ENCODE data around the gene DAB2IP. TPM values are rescaled to one million over a fixed set of nuclear protein-coding genes. Genes with fewer than 3 reads are reported as not detected.

Gene DAB2IP
- total RNA-seq = 10 to 100 TPM; 61.8 to 98.0 (median 77.2) TPM

GRCh38 chr9:121651295-121652020 lies at the start of gene DAB2IP:
TSS of gene DAB2IP (plus strand) at chr9:121651634. CDS start at chr9:121651776, 142 bp downstream.
- peak within 1 kb of the TSS; percentile 41 to 66 (median 56) for H3K4me3 ChIP-seq

GRCh38 chr9:121603028-121603427 lies 48.4 kb upstream of the DAB2IP start:
- Histone ChIP-seq H3K9me3 (no peaks in the 10 kb centered on the region), H3K4me1 (peaks cover 44 to 47% (median 46%) of the 10 kb centered on the region in 4 donors), H3K4me3 (no peak overlapping the region), H3K27me3 (peaks cover 0 to 15% (median 9%) of the 10 kb centered on the region in 4 donors), H3K27ac (no peak overlapping the region), H3K36me3 (no peaks in the 10 kb centered on the region)
- DNase-seq = no peak
- ATAC-seq (ENCODE audit: low FRiP score in 2 of 2) = no peak
- no peak for TF ChIP-seq EP300 (IDR thresholded peaks at IDR 0.05)
- TF ChIP-seq POLR2AphosphoS5 (IDR thresholded peaks at IDR 0.05) = no peak
- TF ChIP-seq CTCF (IDR thresholded peaks at IDR 0.05) = no peak
- TF ChIP-seq POLR2A (IDR thresholded peaks at IDR 0.05) = no peak
- 91 to 96% methylated on average over 7 of the region's 7 CpGs for WGBS, 2 donors

More at GRCh38 chr9:121651295-121652020, at the start of gene DAB2IP:
- Histone ChIP-seq H3K27me3 (peaks cover 0 to 7% (median 3%) of the 10 kb centered on the region in 4 donors), H3K4me1 (peaks cover 26 to 41% (median 28%) of the 10 kb centered on the region in 4 donors), H3K36me3 (no peaks in the 10 kb centered on the region), H3K9me3 (no peaks in the 10 kb centered on the region), H3K27ac (peak within 1 kb of the TSS; percentile 56 to 75 (median 69))
- peak in 1 of 2 donors; percentile 73 for ATAC-seq (ENCODE audit: low FRiP score in 2 of 2)
- TF ChIP-seq CTCF (IDR thresholded peaks at IDR 0.05) (no peak), POLR2A (IDR thresholded peaks at IDR 0.05) (peak in 1 of 4 donors; percentile 27), EP300 (IDR thresholded peaks at IDR 0.05) (no peak), POLR2AphosphoS5 (IDR thresholded peaks at IDR 0.05) (peak in 1 of 2 donors; percentile 25)
- peak; percentile 48 to 91 for DNase-seq
- WGBS, 2 donors = 1 to 8% methylated on average over 17 to 28 of the region's 79 CpGs

DNA sequence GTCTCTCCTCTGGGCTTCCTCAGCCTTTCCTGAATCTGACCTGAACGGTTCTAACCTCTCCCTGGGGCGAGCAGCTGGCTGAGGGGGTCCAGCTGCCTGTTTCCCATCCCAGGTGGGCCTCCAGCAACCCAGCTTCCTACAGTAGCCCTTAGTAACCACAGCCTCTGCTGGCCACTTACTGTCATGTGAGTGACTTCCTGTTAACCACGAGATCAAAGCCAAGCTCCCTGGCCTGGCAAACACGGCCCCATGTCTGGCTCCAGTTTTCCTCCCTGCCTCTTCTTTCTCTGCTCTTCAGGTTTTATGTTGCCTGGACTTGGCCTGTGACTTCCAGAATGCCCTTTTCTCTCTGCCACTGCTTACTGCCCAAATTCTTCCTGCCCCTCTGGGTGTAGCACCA lies 47.2 kb upstream of the DAB2IP start:
- ATAC-seq (ENCODE audit: low FRiP score in 2 of 2) (peak in 1 of 2 donors; percentile 23), DNase-seq (peak in 1 of 2 donors; percentile 70)
- Histone ChIP-seq H3K27me3 (peaks cover 0 to 7% (median 4%) of the 10 kb centered on the region in 4 donors), H3K4me3 (no peak overlapping the region), H3K27ac (peak overlapping the region in 1 of 4 donors; percentile 29), H3K36me3 (no peaks in the 10 kb centered on the region), H3K9me3 (no peaks in the 10 kb centered on the region), H3K4me1 (peaks cover 36 to 44% (median 39%) of the 10 kb centered on the region in 4 donors)
- no peak for TF ChIP-seq POLR2AphosphoS5 (IDR thresholded peaks at IDR 0.05)
- WGBS, 2 donors = 22 to 36% methylated on average over 3 to 4 of the region's 4 CpGs

DNA sequence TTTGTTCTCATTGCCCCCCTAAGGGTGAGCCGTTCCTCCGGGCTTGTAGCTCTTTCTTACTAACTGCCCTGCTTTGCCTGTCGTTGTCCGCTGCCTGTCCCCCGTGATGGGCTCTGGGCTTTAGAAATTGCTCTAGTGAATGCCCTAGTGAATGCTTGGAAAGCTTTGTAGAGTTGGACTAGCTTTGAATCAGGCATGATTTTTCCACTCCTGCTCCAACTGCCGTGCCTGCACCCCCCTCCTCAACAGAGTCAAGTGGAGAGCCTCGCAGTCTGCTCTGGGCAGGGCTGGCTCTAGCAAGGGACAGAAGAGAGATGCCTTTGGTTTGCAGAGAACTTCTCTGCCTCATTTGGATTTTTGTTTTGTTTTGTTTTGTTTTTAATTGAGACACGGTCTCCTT lies 46.8 kb upstream of the DAB2IP start:
- Histone ChIP-seq H3K36me3 (no peaks in the 10 kb centered on the region), H3K9me3 (no peaks in the 10 kb centered on the region), H3K4me1 (peaks cover 32 to 40% (median 40%) of the 10 kb centered on the region in 4 donors), H3K27me3 (peaks cover 0 to 5% (median 1%) of the 10 kb centered on the region in 4 donors), H3K27ac (no peak overlapping the region), H3K4me3 (no peak overlapping the region)
- no peak for TF ChIP-seq EP300 (IDR thresholded peaks at IDR 0.05)
- no peak for TF ChIP-seq CTCF (IDR thresholded peaks at IDR 0.05)
- no peak for TF ChIP-seq POLR2AphosphoS5 (IDR thresholded peaks at IDR 0.05)
- no peak for TF ChIP-seq POLR2A (IDR thresholded peaks at IDR 0.05)
- 85 to 93% methylated on average over 8 of the region's 8 CpGs for WGBS, 2 donors
- ATAC-seq (ENCODE audit: low FRiP score in 2 of 2) (no peak), DNase-seq (no peak)

- 54 to 61% methylated on average over 9 to 10 of the region's 10 CpGs for WGBS, 2 donors
- TF ChIP-seq POLR2AphosphoS5 (IDR thresholded peaks at IDR 0.05) = peak in 1 of 2 donors; percentile 7
- no peak for TF ChIP-seq EP300 (IDR thresholded peaks at IDR 0.05)
- Histone ChIP-seq H3K27ac (peak overlapping the region in 2 of 4 donors; percentile 18 to 57), H3K36me3 (no peaks in the 10 kb centered on the region), H3K27me3 (no peaks in the 10 kb centered on the region), H3K4me3 (no peak overlapping the region), H3K9me3 (no peaks in the 10 kb centered on the region), H3K4me1 (peaks cover 20 to 38% (median 26%) of the 10 kb centered on the region in 4 donors)
- no peak for ATAC-seq (ENCODE audit: low FRiP score in 2 of 2)
- DNase-seq = no peak
Measured at GRCh38 chr9:121607434-121608167, 43.8 kb upstream of the DAB2IP start.

Data from upper lobe of left lung (tissue), 6 donors.